GM06990 (cell line): ENCODE results near the gene RPL36A.

Source experiments
- DNase-seq: peaks from one replicate; pipeline ENCODE4 v3.0.0-alpha.2; 2011; ENCODE audit not compliant: insufficient read length; ENCODE audit errors: extremely low read depth
- H3K27me3 ChIP-seq: replicated peaks from 2 replicates; pipeline ENCODE4 v1.6.0; 2011; ENCODE audit warnings: low read length; ENCODE audit not compliant: control insufficient read depth, insufficient read depth
- H3K36me3 ChIP-seq: 2 replicates; pipeline ENCODE4 v1.5.1; 2011; ENCODE audit warnings: low read length; ENCODE audit not compliant: control insufficient read depth, insufficient read depth
- H3K4me3 ChIP-seq: replicated peaks from 2 replicates; pipeline ENCODE4 v1.5.1; 2011; ENCODE audit warnings: low read depth, mild to moderate bottlenecking, control low read depth, low read length
- CTCF ChIP-seq: IDR thresholded peaks from 2 replicates; pipeline ENCODE4 v1.5.1; 2011; ENCODE audit warnings: low read length, control low read depth, mild to moderate bottlenecking, inconsistent platforms; ENCODE audit not compliant: insufficient read depth, poor library complexity, severe bottlenecking

The RPL36A gene

DNA sequence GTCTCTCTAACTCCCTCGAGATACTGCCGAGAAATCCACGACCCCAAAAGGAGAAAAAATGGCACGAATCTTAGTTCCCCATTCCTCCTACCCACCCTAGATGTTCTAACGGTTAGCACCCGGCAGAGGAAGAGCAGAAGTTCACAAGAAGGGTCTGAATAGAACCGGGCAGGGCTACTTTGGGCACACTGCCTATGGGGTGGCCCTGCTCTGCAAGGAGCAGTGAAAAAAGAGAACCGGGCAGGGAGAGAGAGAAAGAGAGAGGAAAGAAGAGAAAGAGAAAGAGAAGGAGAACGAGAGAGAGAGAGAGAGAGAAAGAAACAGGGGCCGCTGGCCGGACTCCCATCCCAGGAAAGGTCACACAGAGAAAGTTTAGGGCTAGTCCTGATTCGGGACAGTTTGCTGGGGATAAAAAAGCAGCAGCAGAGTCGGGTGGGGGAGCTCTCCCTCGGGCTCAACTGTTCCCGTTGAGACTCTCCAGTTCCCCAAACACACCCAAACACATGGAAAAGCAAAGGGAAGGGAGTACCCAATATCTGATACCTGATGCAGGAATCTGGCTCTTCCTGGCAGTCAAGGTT, 16.4 kb downstream of the RPL36A start:
- H3K4me3 ChIP-seq, result peak overlapping the region; percentile 88
- H3K36me3 ChIP-seq, result no peaks in the 10 kb centered on the region
- DNase-seq, result no peak
- no peaks in the 10 kb centered on the region for H3K27me3 ChIP-seq
- TF ChIP-seq CTCF, result no peak

DNA sequence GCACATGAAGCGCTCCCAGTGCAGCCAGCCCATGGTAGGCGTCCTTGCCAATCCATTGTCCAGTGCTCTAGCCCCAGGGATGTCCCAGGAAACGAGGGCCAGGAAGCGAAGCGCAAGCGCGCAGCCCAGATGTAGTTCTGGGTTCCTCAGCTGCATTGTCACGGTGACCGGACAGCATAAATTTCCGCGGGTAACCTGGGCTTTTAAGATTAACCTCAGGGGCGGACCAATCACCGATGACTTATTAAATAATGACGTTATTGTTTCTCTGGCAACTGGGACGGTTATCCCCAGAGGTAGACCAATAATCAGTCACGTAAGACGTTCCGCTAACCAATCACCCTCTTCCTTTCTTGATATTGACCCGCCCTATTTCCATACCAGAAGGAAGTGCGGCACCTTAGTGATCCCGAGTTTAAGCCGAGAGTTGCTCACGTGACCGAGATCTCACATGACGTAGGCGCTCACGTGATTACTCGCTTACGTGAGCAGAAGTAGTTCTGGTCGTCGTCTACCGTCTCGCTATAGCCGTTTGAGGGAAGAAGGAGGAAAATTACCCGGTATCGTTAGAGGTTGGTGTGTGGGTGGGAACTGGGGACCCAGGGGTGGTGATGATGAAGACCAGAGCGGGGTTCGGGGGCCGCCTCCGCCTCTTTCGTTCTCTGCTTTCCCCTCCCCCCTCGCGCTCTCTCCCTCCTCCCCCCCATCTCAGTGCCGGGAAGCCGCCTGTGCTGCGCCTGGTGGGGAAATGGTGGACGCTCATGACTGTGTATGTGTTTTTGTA, 17.1 kb downstream of the RPL36A start, which contains the start of the genes GLA and HNRNPH2:
TSS of gene GLA (minus strand) at position 178 of the 784 bp plus-strand sequence. CDS start at position 156, 22 bp downstream.
TSS of gene HNRNPH2 (plus strand) at position 475 of the 784 bp plus-strand sequence. CDS start 3,767 bp downstream, outside the sequence.
- Histone ChIP-seq H3K36me3 (no peaks in the 10 kb centered on the region), H3K27me3 (no peaks in the 10 kb centered on the region), H3K4me3 (peak within 1 kb of the TSS; percentile 88)
- peak; percentile 90 for DNase-seq
- TF ChIP-seq CTCF, result no peak

- peak overlapping the region; percentile 68 for H3K4me3 ChIP-seq
- H3K36me3 ChIP-seq, result no peaks in the 10 kb centered on the region
- no peak for DNase-seq
- no peak for TF ChIP-seq CTCF
- H3K27me3 ChIP-seq, result no peaks in the 10 kb centered on the region
Observed at GRCh38 chrX:101408532-101408841, 17.7 kb downstream of the RPL36A start.

DNA sequence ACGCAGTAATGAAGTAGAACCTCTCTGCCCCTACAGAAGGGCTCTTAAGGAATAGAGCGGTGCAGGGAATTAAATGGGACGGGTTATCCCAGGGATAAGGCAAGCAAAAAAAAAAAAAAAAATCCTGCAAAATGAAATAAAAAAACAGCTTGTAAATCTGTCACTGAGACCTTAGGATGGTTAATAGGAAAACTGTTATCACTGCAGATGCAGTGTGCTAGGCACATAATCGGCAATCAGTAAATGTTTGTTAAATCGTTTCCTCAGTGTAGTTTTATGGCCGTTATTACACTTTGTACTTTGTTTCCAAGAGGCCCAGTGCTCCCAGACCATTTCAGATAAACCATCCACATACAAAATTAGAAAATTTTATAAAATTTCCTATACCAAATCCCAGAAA, 18.2 kb downstream of the RPL36A start:
- no peak for TF ChIP-seq CTCF
- H3K4me3 ChIP-seq, result peak overlapping the region; percentile 68
- H3K36me3 ChIP-seq, result no peaks in the 10 kb centered on the region
- no peaks in the 10 kb centered on the region for H3K27me3 ChIP-seq
- no peak for DNase-seq

DNA sequence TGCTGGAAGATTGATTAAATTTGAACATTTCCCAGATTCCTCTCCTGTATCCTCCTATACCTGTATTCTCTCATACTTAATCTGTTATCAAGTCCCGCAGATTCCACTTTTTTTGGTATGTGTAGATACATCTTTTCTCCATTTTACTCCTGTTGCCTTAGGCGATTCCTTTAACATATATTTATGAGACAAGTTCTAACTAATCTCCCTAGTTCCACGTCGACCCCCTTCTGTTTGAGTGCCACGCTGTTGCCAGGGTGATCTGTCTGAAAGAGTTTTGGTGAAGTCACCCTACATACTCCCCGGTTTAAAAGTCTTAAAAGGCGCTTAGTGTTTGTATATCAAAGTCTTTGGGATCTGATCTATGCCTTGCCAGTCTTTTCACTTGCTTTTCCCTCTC, 19.6 kb downstream of the RPL36A start:
- peak overlapping the region; percentile 68; the same call in 1 of the 2 replicates for H3K4me3 ChIP-seq
- DNase-seq, result no peak
- H3K27me3 ChIP-seq, result no peaks in the 10 kb centered on the region
- H3K36me3 ChIP-seq, result no peaks in the 10 kb centered on the region
- TF ChIP-seq CTCF, result no peak

DNA sequence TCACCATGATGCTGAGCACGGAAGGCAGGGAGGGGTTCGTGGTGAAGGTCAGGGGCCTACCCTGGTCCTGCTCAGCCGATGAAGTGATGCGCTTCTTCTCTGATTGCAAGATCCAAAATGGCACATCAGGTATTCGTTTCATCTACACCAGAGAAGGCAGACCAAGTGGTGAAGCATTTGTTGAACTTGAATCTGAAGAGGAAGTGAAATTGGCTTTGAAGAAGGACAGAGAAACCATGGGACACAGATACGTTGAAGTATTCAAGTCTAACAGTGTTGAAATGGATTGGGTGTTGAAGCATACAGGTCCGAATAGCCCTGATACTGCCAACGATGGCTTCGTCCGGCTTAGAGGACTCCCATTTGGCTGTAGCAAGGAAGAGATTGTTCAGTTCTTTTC, 21.2 kb downstream of the RPL36A start:
- no peak for TF ChIP-seq CTCF
- no peak for DNase-seq
- no peak overlapping the region for H3K4me3 ChIP-seq
- no peaks in the 10 kb centered on the region for H3K36me3 ChIP-seq
- H3K27me3 ChIP-seq, result no peaks in the 10 kb centered on the region
